HFFc6 (cell line): Measurements from ENCODE around the gene PPARA. TPM values are rescaled to one million over a fixed set of nuclear protein-coding genes. Genes with fewer than 3 reads are reported as not detected.
"Not testable (repeated sequence)": the region's sequence is repeated elsewhere in the genome, so short reads cannot be mapped to it uniquely, and the experiment has no call there.

Experiments
- DNase-seq: peaks from one replicate; pipeline ENCODE4 v3.0.0-alpha.2; 2018
- H3K27ac Mint-ChIP-seq: 2 replicates; pipeline ENCODE4 v1.8.0; 2020; ENCODE audit warnings: mild to moderate bottlenecking, mixed read lengths
- H3K27me3 Mint-ChIP-seq: 2 replicates; pipeline ENCODE4 v1.8.0; 2021; ENCODE audit warnings: mild to moderate bottlenecking, moderate library complexity, mixed read lengths; ENCODE audit not compliant: insufficient read depth
- H3K36me3 Mint-ChIP-seq: 2 replicates; pipeline ENCODE4 v1.8.0; 2021; ENCODE audit warnings: low read depth, mixed read lengths
- H3K4me1 Mint-ChIP-seq: 2 replicates; pipeline ENCODE4 v1.8.0; 2020; ENCODE audit warnings: low read depth, mixed read lengths
- H3K4me3 Mint-ChIP-seq: 2 replicates; pipeline ENCODE4 v1.8.0; 2020; ENCODE audit warnings: mild to moderate bottlenecking, moderate library complexity, mixed read lengths
- H3K9me3 Mint-ChIP-seq: 2 replicates; pipeline ENCODE4 v1.8.0; 2020; ENCODE audit warnings: mild to moderate bottlenecking, mixed read lengths
- CTCF ChIP-seq: fragments of 200-600 bp; sonication (generic); IDR thresholded peaks from 2 replicates; pipeline ENCODE4 v1.5.0; 2021; ENCODE audit warnings: antibody characterized with exemption, mild to moderate bottlenecking
- total RNA-seq, 6 experiments: library from RNA; stranded (reverse); fragmentation: NEBNext Ultra II Directional; extraction: Animal tissue kit (Norgen Biotek cat#: 25700); gene quantifications; 2 replicates in 1 of 6; 3 replicates in 5 of 6; pipeline ENCODE4 v1.2.3, GENCODE V29; 2021

PPARA gene
- total RNA-seq, 6 experiments from 2014 or later, result 14.1 to 16.0 (median 15.1) TPM

DNA sequence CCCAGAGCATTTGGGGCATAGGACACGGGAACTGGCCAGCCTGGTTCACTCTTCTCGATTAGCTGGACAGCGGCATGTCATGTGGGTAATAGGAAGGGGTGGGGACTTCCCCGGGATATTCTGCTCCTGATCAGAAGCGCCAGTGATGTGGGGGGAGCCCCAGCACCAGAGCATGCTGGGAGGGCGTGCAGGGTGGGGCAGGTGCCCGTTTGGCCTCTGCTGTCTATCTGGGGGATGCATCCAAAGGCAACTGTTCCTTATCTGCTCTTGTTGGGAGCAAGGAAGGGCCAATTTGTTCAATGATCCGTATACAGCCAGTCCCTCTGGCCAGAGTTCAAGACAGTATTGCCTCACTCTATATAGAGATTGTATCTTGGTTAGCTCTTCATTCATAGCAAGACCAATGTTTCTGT is 43.6 kb downstream of the PPARA start:
- DNase-seq, result no peak
- Mint-ChIP-seq H3K27me3 (no peaks in the 10 kb centered on the region; the same call in 1 of the 2 replicates), H3K4me3 (no peak overlapping the region), H3K27ac (no peak overlapping the region), H3K36me3 (peaks cover 20% of the 10 kb centered on the region), H3K4me1 (no peaks in the 10 kb centered on the region), H3K9me3 (no peaks in the 10 kb centered on the region)
- no peak for TF ChIP-seq CTCF

- no peak for DNase-seq
Measured at GRCh38 chr22:46195487-46196165, 45.3 kb downstream of the PPARA start.

GRCh38 chr22:46196278-46196677 is 46.0 kb downstream of the PPARA start:
- H3K36me3 Mint-ChIP-seq, result peaks cover 21% of the 10 kb centered on the region; the same call in 1 of the 2 replicates
- no peak for TF ChIP-seq CTCF
- H3K27ac Mint-ChIP-seq, result no peak overlapping the region
- DNase-seq, result no peak
- no peak overlapping the region for H3K4me3 Mint-ChIP-seq
- no peaks in the 10 kb centered on the region for H3K4me1 Mint-ChIP-seq
- no peaks in the 10 kb centered on the region for H3K9me3 Mint-ChIP-seq
- H3K27me3 Mint-ChIP-seq, result no peaks in the 10 kb centered on the region; the same call in 1 of the 2 replicates

More at GRCh38 chr22:46195487-46196165, 45.3 kb downstream of the PPARA start:
- H3K27ac Mint-ChIP-seq, result no peak overlapping the region
- no peak overlapping the region for H3K4me3 Mint-ChIP-seq
- no peaks in the 10 kb centered on the region; the same call in 1 of the 2 replicates for H3K27me3 Mint-ChIP-seq
- H3K9me3 Mint-ChIP-seq, result no peaks in the 10 kb centered on the region
- TF ChIP-seq CTCF, result no peak
- H3K4me1 Mint-ChIP-seq, result no peaks in the 10 kb centered on the region
- H3K36me3 Mint-ChIP-seq, result peaks cover 22% of the 10 kb centered on the region; the same call in 1 of the 2 replicates

GRCh38 chr22:46198274-46198673 is 47.9 kb downstream of the PPARA start:
- DNase-seq, result no peak

GRCh38 chr22:46198806-46199205 is 48.5 kb downstream of the PPARA start:
- H3K27me3 Mint-ChIP-seq, H3K4me3 Mint-ChIP-seq, H3K4me1 Mint-ChIP-seq, DNase-seq, H3K36me3 Mint-ChIP-seq, H3K9me3 Mint-ChIP-seq, H3K27ac Mint-ChIP-seq: not testable (repeated sequence)

More at GRCh38 chr22:46198274-46198673, 47.9 kb downstream of the PPARA start:
- H3K27me3 Mint-ChIP-seq, result no peaks in the 10 kb centered on the region
- no peak overlapping the region for H3K4me3 Mint-ChIP-seq
- no peak for TF ChIP-seq CTCF
- H3K36me3 Mint-ChIP-seq, result 0 out of 2 replicates have a peak, but pooled peaks cover 7% of the 10 kb centered on the region
- H3K9me3 Mint-ChIP-seq, result no peaks in the 10 kb centered on the region
- H3K27ac Mint-ChIP-seq, result no peak overlapping the region
- no peaks in the 10 kb centered on the region for H3K4me1 Mint-ChIP-seq

- no peak for DNase-seq
- H3K4me3 Mint-ChIP-seq, result no peak overlapping the region
Measured at GRCh38 chr22:46201059-46201757, 50.9 kb downstream of the PPARA start.

More at GRCh38 chr22:46201059-46201757, 50.9 kb downstream of the PPARA start:
- Mint-ChIP-seq H3K27me3 (no peaks in the 10 kb centered on the region), H3K36me3 (peaks cover 7% of the 10 kb centered on the region; the same call in 1 of the 2 replicates), H3K9me3 (no peaks in the 10 kb centered on the region), H3K4me1 (no peaks in the 10 kb centered on the region), H3K27ac (no peak overlapping the region)
- no peak for TF ChIP-seq CTCF
